HS-5 (cell line): Measurements from ENCODE around the gene CNTN2.

Experiments
- DNase-seq: peaks from one replicate; pipeline ENCODE4 v3.0.0-alpha.2; 2012; ENCODE audit warnings: low read depth

CNTN2 gene

DNA sequence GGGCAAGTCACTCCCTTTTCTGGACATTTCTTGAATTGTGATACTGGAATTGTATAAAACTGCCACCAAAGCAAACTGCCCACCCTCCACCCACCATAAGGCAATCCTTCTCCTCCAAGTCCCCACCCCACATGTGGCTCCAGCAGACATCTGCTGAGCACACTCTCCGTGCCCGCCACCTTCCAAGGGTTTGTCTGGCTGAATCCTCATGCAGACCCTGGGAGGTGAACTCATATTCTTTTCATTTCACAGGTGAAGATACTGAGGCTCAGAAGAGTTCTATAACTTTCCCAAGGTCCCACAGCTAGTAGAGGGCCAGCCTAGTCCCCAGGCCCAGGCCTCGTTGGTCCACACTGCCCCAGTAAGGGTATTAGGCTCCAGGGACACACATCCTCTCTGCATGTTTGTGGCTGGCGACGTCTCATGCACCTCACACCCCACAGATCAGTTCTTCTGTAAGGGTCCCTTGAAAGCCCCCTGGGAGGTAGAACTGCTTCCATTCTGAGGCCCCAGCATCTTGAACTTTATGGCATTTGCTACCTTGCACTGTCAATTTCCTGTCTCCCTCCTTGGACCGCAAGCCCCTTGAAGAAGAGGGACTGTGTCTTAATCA is 14.1 kb downstream of the CNTN2 start:
- DNase-seq: no peak

DNA sequence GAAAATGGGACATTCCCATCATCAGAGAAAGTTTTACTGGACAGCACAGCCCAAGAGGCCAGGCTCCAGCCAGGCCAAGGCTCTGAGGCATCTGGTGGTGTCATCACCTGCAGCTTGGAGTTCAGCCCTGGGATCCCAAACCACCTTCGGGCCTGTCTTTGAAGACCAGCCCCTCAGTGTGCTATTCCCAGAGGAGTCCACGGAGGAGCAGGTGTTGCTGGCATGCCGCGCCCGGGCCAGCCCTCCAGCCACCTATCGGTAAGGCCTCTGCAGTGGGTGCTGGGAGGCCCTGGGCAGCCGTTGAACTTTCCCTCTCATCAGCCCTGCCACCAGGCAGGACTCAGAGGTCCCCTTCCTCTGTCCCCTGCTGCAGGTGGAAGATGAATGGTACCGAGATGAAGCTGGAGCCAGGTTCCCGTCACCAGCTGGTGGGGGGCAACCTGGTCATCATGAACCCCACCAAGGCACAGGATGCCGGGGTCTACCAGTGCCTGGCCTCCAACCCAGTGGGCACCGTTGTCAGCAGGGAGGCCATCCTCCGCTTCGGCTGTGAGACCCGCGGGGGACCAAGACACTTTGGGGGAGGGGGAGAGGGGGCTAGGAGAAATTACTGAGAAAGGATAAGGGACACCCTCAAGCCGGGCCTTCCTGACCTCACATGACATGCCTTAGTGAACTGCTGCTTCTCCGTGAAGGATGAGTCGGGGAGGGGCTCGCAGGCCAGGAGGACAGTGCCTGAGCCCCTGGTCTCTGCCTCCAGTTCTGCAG is 15.0 kb downstream of the CNTN2 start:
- no peak for DNase-seq

DNA sequence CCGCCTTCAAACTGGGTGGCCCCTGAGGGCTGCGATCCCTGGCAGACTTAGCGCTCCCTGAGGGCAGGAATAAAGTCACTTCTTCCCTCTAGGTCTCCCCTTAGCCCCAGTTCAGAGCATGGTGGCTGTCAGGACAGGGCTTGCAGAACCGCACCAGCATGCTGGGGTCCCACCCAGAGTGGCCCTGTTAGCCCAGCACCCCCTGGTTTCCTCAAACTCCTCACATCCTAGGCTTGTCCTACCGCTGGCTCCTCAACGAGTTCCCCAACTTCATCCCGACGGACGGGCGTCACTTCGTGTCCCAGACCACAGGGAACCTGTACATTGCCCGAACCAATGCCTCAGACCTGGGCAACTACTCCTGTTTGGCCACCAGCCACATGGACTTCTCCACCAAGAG is 15.8 kb downstream of the CNTN2 start:
- DNase-seq: no peak

DNA sequence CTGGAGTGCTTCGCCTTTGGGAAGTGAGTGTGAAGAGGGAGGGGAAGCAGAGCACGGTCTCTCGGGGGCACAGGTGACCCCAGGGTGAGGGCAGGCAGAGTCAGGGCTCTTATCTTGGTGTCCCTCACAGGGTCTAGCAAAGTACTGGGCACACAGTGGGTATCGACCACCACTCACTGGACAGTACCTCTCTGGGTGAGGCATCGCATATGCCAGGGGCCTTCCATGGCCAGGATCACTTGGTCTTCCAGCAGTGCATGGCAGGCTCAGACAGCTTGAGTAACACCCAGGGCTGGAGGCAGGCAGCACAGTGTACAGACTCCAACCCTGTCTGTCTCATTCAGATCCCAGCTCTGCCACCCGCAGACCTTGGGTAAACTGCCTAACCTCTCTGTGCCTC is 16.6 kb downstream of the CNTN2 start:
- DNase-seq: no peak

DNA sequence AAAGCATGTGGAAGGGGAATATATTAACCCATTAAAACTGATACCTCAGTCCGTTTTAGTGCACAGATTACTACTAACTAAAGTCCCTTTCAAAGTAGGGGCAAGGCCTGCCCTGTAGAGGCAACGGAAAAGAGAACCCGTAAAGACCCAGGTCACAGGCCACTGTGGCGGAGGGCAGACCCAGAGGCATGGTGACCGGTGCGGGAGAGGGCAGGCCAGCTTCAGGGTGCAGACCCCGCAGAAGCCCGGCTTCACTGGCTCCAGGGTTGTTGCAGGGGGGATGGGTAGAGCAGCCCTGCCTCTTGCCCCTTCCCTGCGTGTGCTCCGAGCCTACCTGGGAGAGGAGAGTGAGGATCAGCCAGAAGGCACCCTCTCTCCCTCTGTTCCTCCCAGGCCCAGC is 17.7 kb downstream of the CNTN2 start:
- no peak for DNase-seq

DNA sequence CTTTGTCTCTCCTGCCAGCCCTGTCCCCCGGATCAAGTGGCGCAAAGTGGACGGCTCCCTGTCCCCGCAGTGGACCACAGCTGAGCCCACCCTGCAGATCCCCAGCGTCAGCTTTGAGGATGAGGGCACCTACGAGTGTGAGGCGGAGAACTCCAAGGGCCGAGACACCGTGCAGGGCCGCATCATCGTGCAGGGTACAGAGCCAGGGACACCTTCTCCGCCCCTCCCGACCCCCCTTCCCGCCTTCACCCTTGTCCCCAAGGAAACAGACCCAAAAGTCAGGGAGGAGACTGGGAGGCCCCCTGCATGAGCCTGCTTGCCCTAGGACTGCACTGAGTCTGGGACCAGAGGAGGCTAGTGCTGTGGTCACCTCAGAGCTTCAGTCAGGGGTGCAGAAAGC is 18.2 kb downstream of the CNTN2 start:
- DNase-seq: no peak

DNA sequence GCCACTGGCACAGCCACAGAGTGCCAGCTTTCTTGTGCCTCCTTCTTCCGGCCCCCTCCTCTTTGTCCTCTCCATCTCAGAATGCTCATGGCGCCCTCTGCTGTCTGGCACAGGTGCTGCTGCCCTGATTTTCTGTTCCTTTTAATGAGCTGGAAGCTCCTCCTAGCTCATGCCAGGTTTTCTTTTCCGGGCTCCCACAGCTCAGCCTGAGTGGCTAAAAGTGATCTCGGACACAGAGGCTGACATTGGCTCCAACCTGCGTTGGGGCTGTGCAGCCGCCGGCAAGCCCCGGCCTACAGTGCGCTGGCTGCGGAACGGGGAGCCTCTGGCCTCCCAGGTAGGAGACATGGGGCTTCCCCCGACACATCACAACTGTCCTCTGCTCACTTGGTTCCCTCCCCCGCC is 18.7 kb downstream of the CNTN2 start:
- peak; percentile 14 for DNase-seq

DNA sequence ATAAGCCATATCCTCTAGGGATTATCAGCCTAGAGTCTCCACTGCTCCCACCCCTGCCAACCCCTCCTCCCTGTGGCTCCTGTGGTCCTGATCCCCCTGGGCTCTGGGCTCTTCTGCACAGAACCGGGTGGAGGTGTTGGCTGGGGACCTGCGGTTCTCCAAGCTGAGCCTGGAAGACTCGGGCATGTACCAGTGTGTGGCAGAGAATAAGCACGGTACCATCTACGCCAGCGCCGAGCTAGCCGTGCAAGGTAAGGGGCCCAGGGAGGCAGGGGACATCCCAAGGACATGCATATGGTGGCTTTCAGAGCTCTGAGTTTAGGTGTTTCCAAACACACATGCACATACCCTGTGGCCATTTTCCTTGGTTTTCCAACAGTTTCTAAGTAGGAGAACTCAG is 19.3 kb downstream of the CNTN2 start:
- DNase-seq: no peak

DNA sequence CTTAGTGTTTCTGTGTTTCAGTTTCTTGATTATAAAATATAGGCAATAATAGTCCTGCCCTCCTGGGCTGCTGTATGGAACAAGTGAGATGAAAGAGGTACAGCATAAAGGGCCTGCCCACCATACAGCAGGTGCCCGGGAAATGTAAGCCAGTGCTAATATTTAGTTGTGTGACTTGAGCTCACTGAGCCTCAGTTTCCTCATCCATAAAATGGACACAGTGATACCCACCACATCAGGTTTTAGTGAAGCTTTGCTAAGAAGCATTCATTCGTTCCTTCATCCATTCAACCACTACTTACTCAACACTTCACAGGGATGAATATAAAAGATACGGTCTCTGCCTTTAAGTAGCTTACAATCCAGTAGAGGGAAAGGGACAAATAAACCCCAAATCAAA is 19.9 kb downstream of the CNTN2 start:
- no peak for DNase-seq

DNA sequence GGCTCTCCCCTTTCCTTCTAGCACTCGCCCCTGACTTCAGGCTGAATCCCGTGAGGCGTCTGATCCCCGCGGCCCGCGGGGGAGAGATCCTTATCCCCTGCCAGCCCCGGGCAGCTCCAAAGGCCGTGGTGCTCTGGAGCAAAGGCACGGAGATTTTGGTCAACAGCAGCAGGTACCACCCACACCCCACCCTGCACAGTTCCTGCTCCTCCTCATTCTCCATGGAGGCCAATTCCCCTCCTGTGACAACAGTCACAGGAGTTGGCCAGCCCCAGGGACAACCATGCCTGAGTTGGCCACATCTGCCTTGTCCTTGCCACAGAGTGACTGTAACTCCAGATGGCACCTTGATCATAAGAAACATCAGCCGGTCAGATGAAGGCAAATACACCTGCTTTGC is 21.3 kb downstream of the CNTN2 start:
- DNase-seq: no peak

DNA sequence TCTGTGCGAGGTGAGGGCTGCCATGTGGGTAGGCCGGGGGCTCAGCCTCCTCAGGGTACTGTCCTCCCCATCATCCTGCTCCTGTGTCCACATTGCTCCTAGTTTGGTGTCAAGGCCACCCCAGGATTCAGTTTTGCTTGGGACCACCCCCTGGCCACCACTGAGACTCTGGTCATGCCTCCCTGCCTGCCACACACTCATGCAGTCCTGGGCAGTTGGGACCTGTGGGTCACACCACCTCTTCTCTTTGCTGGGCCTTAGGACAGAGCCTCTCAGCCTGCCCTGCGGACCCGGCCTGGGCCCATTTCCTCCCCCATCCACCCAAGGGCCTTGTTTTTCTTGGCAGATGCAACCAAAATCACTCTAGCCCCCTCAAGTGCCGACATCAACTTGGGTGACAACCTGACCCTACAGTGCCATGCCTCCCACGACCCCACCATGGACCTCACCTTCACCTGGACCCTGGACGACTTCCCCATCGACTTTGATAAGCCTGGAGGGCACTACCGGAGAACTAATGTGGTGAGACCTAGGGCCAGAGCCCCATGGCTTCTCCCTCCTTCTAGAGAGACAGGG is 21.8 kb downstream of the CNTN2 start:
- DNase-seq: no peak

DNA sequence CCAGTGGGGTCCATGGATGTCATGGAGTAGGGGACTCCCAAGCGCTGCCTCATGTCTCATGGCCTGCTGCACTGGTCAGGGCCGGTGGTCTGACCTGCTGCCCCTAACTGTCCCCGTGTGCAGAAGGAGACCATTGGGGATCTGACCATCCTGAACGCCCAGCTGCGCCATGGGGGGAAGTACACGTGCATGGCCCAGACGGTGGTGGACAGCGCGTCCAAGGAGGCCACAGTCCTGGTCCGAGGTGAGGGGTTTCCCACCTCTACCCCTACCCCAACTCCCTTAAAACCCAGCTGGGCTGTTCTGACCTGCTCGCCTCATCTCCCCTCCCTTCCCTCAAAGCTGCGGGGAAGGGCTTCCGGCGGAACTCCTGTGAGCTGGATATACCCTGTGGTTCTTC is 22.7 kb downstream of the CNTN2 start:
- DNase-seq: no peak

DNA sequence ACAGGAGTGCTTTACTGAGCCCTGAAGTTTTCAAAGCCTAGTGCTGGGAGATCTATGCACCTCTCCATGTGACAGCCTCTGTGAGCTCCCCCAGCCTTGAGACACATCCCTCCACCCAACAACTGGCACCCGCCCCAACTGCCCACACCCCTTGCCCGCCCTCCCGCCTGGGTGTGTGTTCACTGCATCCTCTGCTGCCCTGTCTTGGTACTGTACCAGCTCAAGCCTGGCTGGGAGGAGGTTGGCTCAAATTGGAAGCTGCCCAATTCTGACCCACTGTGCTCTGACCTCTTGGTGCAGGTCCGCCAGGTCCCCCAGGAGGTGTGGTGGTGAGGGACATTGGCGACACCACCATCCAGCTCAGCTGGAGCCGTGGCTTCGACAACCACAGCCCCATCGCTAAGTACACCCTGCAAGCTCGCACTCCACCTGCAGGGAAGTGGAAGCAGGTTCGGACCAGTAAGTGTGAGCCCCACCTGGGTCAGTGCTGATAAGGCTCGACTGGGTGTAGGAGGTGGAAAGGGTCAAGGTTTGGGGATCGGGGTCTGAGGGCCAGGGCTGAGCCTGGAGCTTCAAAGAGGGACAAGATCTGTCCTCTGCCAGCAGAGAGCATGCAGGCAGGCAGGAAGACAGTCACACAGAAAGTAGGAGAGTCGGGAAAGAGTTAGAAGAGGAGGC is 23.3 kb downstream of the CNTN2 start:
- no peak for DNase-seq

DNA sequence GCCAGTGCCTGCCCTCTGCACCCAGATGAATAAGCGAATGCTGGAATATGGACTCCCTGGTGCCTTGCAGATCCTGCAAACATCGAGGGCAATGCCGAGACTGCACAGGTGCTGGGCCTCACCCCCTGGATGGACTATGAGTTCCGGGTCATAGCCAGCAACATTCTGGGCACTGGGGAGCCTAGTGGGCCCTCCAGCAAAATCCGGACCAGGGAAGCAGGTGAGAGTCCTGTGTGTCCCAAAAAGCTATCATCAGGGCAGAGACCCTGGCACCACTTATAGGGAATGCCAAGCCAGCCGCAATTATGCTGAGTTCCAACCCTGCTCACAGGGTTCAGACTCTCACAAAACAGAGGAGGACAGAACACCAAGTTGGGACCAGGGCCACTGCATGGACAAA is 24.0 kb downstream of the CNTN2 start:
- no peak for DNase-seq

DNA sequence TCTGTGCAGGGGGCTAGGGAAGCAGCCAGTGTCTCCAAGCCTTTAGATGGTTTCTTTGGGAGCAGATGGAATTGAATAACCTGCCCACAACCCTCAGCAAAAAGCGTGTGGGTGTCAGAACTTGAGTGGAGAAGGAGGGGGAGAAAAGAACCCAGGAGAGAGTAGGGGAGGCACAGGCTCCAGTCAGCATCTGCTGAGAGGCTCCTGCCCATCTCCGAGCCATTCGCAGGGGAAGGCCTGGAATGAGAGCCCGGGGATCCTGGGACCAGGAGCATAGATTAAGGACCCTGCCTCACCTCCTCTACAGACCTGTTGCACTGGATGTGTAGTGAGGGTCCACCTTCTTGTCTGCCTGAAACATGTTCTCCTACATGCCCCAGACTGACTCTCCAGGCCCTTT is 25.0 kb downstream of the CNTN2 start:
- DNase-seq: no peak

DNA sequence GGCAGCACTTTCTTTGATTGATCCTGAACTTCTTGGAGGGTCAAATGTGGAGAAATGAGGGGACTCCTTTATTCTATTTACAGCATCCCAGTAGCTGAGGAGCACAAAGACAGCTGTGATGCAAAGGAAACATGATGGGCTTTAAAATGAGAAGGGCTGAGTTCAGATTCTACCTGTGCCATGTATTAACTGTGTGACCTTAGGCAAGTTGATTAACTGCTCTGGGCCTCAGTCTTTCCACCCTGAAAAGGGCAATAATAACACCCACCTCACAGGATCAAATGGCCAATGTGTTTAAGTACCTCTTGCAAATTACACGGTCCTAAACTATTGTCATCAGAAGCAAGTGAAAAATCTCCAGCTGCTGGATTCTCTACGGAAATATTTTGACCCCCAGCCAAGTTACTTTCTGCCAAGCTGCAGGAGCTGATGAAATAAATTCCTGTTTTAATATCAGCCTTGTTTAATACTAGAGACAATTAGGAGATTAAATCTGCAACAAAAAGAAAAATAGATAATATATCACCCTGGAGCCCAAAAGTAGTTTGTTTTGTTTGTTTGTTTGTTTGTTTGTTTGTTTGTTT is 25.5 kb downstream of the CNTN2 start:
- DNase-seq: no peak

DNA sequence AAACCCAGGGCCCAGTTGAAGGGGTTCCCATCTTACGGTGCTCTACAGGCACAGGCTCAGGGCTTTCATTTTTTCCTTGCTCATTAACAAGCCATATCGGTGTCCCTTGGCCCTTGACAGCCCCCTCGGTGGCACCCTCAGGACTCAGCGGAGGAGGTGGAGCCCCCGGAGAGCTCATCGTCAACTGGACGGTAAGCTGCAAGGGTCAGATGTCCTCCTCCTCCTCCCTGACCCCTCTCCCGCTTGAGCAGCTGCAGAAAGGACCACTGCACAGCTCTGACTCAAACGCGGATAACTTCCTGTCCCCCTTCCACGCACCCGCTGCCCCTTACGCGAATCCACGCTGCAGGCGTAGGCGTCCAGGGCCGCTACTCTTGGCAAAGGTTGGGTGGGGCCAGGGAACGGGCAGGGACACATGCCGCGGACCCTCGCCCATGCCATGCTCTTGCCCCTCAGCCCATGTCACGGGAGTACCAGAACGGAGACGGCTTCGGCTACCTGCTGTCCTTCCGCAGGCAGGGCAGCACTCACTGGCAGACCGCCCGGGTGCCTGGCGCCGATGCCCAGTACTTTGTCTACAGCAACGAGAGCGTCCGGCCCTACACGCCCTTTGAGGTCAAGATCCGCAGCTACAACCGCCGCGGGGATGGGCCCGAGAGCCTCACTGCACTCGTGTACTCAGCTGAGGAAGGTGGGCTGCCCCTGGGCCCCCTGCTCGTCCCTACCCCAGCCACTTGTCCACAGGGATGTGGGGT is 26.5 kb downstream of the CNTN2 start:
- no peak for DNase-seq

DNA sequence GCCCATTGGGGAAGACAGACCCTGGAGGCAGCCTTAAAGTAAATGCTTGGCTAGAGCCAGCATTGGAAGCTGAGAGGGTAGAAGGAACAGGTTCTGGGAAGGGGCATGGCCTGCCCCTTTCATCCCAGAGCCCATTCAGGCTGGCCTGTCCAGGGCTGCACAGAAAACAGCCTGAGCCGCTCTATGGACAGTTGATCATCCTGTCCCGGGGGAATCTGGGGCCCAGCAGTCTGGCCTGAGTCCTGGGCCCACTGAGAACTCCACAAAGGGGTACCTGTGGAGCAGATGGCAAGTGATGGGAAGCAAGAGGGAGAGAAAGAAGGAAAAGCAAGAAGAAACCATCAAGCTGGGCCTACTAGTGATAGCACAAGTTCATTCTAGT is 28.0 kb downstream of the CNTN2 start:
- no peak for DNase-seq

DNA sequence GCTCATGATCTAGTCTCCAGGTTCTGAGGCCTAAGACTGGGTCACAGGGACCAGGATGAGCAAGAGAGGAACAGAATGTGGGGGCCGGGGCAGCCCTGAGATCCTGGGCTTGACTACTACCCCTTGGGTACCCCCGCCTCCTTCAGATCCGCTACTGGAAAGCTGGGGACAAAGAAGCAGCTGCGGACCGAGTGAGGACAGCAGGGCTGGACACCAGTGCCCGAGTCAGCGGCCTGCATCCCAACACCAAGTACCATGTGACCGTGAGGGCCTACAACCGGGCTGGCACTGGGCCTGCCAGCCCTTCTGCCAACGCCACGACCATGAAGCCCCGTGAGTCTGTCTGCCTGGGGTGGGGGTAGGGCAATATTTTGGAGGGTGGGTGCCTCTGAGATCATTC is 28.8 kb downstream of the CNTN2 start:
- no peak for DNase-seq

DNA sequence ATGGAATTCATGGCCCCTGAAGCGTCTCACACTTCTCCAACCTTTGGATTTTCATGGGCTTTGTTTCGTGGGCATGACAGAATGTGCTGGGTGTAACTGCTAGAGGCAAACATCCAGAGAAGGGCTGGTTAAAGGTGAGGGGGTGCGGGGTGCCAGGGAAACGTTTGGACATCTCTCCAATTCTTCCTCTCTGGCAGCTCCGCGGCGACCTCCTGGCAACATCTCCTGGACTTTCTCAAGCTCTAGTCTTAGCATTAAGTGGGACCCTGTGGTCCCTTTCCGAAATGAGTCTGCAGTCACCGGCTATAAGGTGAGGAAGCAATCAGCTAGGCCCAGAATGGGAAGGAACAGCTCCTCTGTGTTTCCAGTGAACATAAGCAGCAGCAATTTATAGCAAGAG is 29.3 kb downstream of the CNTN2 start:
- no peak for DNase-seq

DNA sequence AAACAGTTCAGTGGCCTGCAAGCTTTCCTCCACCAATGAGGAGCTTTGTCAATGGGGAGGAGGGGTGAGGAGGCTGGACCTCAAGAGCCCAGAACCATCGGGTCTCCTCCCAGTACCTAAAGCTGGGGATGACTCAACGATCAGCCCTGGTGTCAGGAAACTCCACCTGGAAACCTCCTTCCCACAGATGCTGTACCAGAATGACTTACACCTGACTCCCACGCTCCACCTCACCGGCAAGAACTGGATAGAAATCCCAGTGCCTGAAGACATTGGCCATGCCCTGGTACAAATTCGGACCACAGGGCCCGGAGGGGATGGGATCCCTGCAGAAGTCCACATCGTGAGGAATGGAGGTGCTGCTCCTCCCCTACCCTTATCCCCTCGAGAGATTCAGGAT is 29.9 kb downstream of the CNTN2 start:
- DNase-seq: no peak

DNA sequence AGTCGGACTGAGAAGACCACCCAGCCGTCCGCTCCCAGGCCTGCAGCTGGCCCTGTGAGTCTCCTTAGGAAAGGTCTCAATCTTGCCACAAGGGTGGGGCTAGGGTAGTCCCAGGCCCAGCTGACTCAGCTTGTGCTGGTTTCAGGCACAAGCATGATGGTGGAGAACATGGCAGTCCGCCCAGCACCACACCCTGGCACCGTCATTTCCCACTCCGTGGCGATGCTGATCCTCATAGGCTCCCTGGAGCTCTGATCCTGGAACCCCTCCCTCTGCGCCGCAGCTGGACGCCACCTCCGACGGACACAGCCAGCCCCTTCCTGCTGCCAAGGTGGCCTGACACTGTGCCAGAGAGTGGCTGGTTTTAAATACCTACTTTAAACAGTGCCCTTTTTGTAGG is 30.5 kb downstream of the CNTN2 start:
- no peak for DNase-seq
